ENCODE results near the gene FTHL17. TPM values are rescaled to one million over a fixed set of nuclear protein-coding genes. Genes with fewer than 3 reads are reported as not detected.

FTHL17 gene
- total RNA-seq, result not detected in 2 replicates

- H3K36me3 ChIP-seq (ENCODE audit: control insufficient read depth, insufficient read depth, low read length), result no peaks in the 10 kb centered on the region
- TF ChIP-seq CTCF (IDR thresholded peaks at IDR 0.05; ENCODE audit: insufficient read depth, low read length, poor library complexity, severe bottlenecking), result no peak
- DNase-seq (ENCODE audit: low read depth), result no peak
- no peaks in the 10 kb centered on the region for H3K27me3 ChIP-seq (ENCODE audit: control insufficient read depth, insufficient read depth, low read length)
- no peak within 1 kb of the TSS for H3K4me3 ChIP-seq (ENCODE audit: low read depth, low read length)
Observed at GRCh38 chrX:31071725-31072124, at the start of gene FTHL17. Gene FTHL17 (minus strand): TSS chrX:31072041. CDS start chrX:31071953, 88 bp downstream.

GRCh38 chrX:31117266-31117665, 45.4 kb upstream of the FTHL17 start:
- Histone ChIP-seq H3K4me3 (ENCODE audit: low read depth, low read length) (no peak overlapping the region), H3K27me3 (ENCODE audit: control insufficient read depth, insufficient read depth, low read length) (no peaks in the 10 kb centered on the region), H3K36me3 (ENCODE audit: control insufficient read depth, insufficient read depth, low read length) (no peaks in the 10 kb centered on the region)
- DNase-seq (ENCODE audit: low read depth), result no peak
- TF ChIP-seq CTCF (IDR thresholded peaks at IDR 0.05; ENCODE audit: insufficient read depth, low read length, poor library complexity, severe bottlenecking), result no peak

- TF ChIP-seq CTCF (IDR thresholded peaks at IDR 0.05; ENCODE audit: insufficient read depth, low read length, poor library complexity, severe bottlenecking), result no peak
- Histone ChIP-seq H3K36me3 (ENCODE audit: control insufficient read depth, insufficient read depth, low read length) (no peaks in the 10 kb centered on the region), H3K27me3 (ENCODE audit: control insufficient read depth, insufficient read depth, low read length) (no peaks in the 10 kb centered on the region), H3K4me3 (ENCODE audit: low read depth, low read length) (no peak overlapping the region)
- DNase-seq (ENCODE audit: low read depth), result no peak
Observed at GRCh38 chrX:31115398-31115797, 43.6 kb upstream of the FTHL17 start.

DNA sequence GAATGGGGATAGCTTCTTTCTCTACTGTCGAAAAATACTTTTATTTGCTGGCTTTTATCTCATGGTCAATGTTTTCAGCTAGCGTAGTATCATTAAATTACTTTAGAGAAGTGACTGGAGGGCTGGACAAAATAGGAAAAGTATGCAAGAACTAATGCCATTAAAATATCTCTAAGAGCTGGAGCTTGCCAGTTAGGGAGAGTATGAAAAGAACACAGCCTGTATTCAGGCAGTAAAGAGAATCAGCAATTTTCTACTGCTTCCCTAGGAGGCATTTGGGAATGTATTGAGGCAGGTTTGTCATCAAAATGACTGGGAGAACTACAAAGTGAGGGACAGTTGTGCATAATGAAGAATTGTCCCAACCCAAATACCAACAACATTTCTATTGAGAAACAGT, 43.0 kb upstream of the FTHL17 start:
- no peaks in the 10 kb centered on the region for H3K27me3 ChIP-seq (ENCODE audit: control insufficient read depth, insufficient read depth, low read length)
- TF ChIP-seq CTCF (IDR thresholded peaks at IDR 0.05; ENCODE audit: insufficient read depth, low read length, poor library complexity, severe bottlenecking), result no peak
- no peak overlapping the region for H3K4me3 ChIP-seq (ENCODE audit: low read depth, low read length)
- no peak for DNase-seq (ENCODE audit: low read depth)
- no peaks in the 10 kb centered on the region for H3K36me3 ChIP-seq (ENCODE audit: control insufficient read depth, insufficient read depth, low read length)

GRCh38 chrX:31112226-31112999, 40.6 kb upstream of the FTHL17 start:
- H3K27me3 ChIP-seq (ENCODE audit: control insufficient read depth, insufficient read depth, low read length), result no peaks in the 10 kb centered on the region
- no peaks in the 10 kb centered on the region for H3K36me3 ChIP-seq (ENCODE audit: control insufficient read depth, insufficient read depth, low read length)
- no peak overlapping the region for H3K4me3 ChIP-seq (ENCODE audit: low read depth, low read length)
- no peak for TF ChIP-seq CTCF (IDR thresholded peaks at IDR 0.05; ENCODE audit: insufficient read depth, low read length, poor library complexity, severe bottlenecking)
- DNase-seq (ENCODE audit: low read depth), result no peak

GRCh38 chrX:31110657-31111056, 38.8 kb upstream of the FTHL17 start:
- no peak for TF ChIP-seq CTCF (IDR thresholded peaks at IDR 0.05; ENCODE audit: insufficient read depth, low read length, poor library complexity, severe bottlenecking)
- Histone ChIP-seq H3K36me3 (ENCODE audit: control insufficient read depth, insufficient read depth, low read length) (no peaks in the 10 kb centered on the region), H3K27me3 (ENCODE audit: control insufficient read depth, insufficient read depth, low read length) (no peaks in the 10 kb centered on the region), H3K4me3 (ENCODE audit: low read depth, low read length) (no peak overlapping the region)
- no peak for DNase-seq (ENCODE audit: low read depth)

All from kidney epithelial cell (primary cell).